Measurements from ENCODE around the gene S100A1. TPM values are rescaled to one million over a fixed set of nuclear protein-coding genes. Genes with fewer than 3 reads are reported as not detected.

The S100A1 gene
- polyA plus RNA-seq, 1 of the 3 experiments (the other 2 are of a cell fraction) = 0.18 TPM

- TF ChIP-seq, protein P1, sequence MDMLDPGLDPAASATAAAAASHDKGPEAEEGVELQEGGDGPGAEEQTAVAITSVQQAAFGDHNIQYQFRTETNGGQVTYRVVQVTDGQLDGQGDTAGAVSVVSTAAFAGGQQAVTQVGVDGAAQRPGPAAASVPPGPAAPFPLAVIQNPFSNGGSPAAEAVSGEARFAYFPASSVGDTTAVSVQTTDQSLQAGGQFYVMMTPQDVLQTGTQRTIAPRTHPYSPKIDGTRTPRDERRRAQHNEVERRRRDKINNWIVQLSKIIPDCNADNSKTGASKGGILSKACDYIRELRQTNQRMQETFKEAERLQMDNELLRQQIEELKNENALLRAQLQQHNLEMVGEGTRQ (IDR thresholded peaks at IDR 0.05; ENCODE audit: borderline replicate concordance, low read depth, low read length) = no peak
- no peak for TF ChIP-seq POLR2AphosphoS5 (IDR thresholded peaks at IDR 0.05; ENCODE audit: low read depth, low read length)
- TF ChIP-seq, protein P2, sequence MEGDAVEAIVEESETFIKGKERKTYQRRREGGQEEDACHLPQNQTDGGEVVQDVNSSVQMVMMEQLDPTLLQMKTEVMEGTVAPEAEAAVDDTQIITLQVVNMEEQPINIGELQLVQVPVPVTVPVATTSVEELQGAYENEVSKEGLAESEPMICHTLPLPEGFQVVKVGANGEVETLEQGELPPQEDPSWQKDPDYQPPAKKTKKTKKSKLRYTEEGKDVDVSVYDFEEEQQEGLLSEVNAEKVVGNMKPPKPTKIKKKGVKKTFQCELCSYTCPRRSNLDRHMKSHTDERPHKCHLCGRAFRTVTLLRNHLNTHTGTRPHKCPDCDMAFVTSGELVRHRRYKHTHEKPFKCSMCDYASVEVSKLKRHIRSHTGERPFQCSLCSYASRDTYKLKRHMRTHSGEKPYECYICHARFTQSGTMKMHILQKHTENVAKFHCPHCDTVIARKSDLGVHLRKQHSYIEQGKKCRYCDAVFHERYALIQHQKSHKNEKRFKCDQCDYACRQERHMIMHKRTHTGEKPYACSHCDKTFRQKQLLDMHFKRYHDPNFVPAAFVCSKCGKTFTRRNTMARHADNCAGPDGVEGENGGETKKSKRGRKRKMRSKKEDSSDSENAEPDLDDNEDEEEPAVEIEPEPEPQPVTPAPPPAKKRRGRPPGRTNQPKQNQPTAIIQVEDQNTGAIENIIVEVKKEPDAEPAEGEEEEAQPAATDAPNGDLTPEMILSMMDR (IDR thresholded peaks at IDR 0.05) = no peak
- TF ChIP-seq MEF2A (IDR thresholded peaks at IDR 0.05; ENCODE audit: borderline replicate concordance, low read depth) = no peak
- no peak for TF ChIP-seq NFIC (IDR thresholded peaks at IDR 0.05; ENCODE audit: borderline replicate concordance)
- no peak for TF ChIP-seq USF1 (IDR thresholded peaks at IDR 0.05; ENCODE audit: borderline replicate concordance, low read depth)
- no peak for TF ChIP-seq RAD21 (IDR thresholded peaks at IDR 0.05; ENCODE audit: low read length)
- no peak for TF ChIP-seq RFX5 (IDR thresholded peaks at IDR 0.05; ENCODE audit: low read length)
- TF ChIP-seq FOSL2 (IDR thresholded peaks at IDR 0.05; ENCODE audit: borderline replicate concordance, low read depth) = no peak
- TF ChIP-seq TCF12 (IDR thresholded peaks at IDR 0.05) = no peak
- TF ChIP-seq MXI1 (IDR thresholded peaks at IDR 0.05; ENCODE audit: low read depth, low read length) = no peak
- no peak for TF ChIP-seq EP300 (IDR thresholded peaks at IDR 0.05; ENCODE audit: borderline replicate concordance in 1 of 2, low read depth in 1 of 2, low read length in 1 of 2)
- TF ChIP-seq, protein P3, sequence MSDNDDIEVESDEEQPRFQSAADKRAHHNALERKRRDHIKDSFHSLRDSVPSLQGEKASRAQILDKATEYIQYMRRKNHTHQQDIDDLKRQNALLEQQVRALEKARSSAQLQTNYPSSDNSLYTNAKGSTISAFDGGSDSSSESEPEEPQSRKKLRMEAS (IDR thresholded peaks at IDR 0.05; ENCODE audit: low read depth) = no peak
- no peak for TF ChIP-seq JUND (IDR thresholded peaks at IDR 0.05)
- TF ChIP-seq GATA2 (CRISPR knock-in tag; IDR thresholded peaks at IDR 0.05) = no peak
- no peak for TF ChIP-seq GABPA (IDR thresholded peaks at IDR 0.05; ENCODE audit: low read depth)
- no peaks in the 10 kb centered on the region for H4K20me1 ChIP-seq (ENCODE audit: insufficient read depth)
- no peaks in the 10 kb centered on the region for H3K9me2 ChIP-seq
- POLR2A ChIA-PET = no interaction called here
- H3K79me2 ChIP-seq (ENCODE audit: insufficient read depth) = peaks cover 13% of the 10 kb centered on the region
- CTCF ChIA-PET = interaction anchor here (0.8 to 3.8 kb wide), 5 partner anchors 10 to 32 kb away, joined by 3 to 18 read pairs (median 6); partner anchors contain the start of genes S100A14 and S100A16
- no peak overlapping the region for H3K4me2 ChIP-seq
- no peak overlapping the region for H2AFZ ChIP-seq (ENCODE audit: low read depth)
- H3K9ac ChIP-seq = no peak overlapping the region
- peaks cover 13 to 25% of the 10 kb centered on the region in 2 experiments for H3K36me3 ChIP-seq (replicated peaks in 1 of 2; ENCODE audit: control insufficient read depth in 1 of 2, insufficient read depth in 2 of 2, low read length in 1 of 2)
- H3F3A ChIP-seq (replicated peaks; ENCODE audit: insufficient read depth) = peaks cover 34% of the 10 kb centered on the region
- H3K27ac ChIP-seq (ENCODE audit: low read depth in 2 of 2, low read length in 1 of 2) = no peak overlapping the region; a peak in 1 of 4 replicates
- H3K27me3 ChIP-seq (ENCODE audit: insufficient read depth) = no peaks in the 10 kb centered on the region
- H3K4me3 ChIP-seq (ENCODE audit: low read depth in 2 of 2, low read length in 1 of 2) = no peak overlapping the region
- H3K4me1 ChIP-seq (ENCODE audit: control insufficient read depth in 1 of 2, insufficient read depth in 2 of 2, low read depth in 1 of 2, low read length in 1 of 2) = peaks cover 4 to 6% of the 10 kb centered on the region in 2 experiments; a peak in 2 of 4 replicates
- H3K9me3 ChIP-seq = no peaks in the 10 kb centered on the region
- DNase-seq = no peak
- 98% methylated on average over 5 of the region's 6 CpGs for WGBS (ENCODE audit: low lambda C conversion rate)
These were observed 25.5 kb upstream of the S100A1 start for GRCh38 chr1:153602749-153603148.
